Astrocyte (in vitro differentiated cells and primary cell): Measurements from ENCODE around the gene CNTN5.

ENCODE experiments used
- CTCF ChIP-seq: IDR thresholded peaks from 2 replicates; pipeline ENCODE4 v1.5.1; 2011; ENCODE audit warnings: low read depth, mild to moderate bottlenecking, inconsistent platforms, low read length, moderate library complexity; ENCODE audit not compliant: insufficient read depth
- EZH2 ChIP-seq: IDR thresholded peaks from 2 replicates; pipeline ENCODE4 v1.6.1; 2012; ENCODE audit warnings: mild to moderate bottlenecking, low read length, inconsistent platforms; ENCODE audit not compliant: insufficient read depth

- no peak for TF ChIP-seq CTCF
- no peak for TF ChIP-seq EZH2
Measured at GRCh38 chr11:100182350-100182749, 1161.6 kb downstream of the CNTN5 start.
